HG02588 (cell line): ENCODE results near the gene CERS3.
"Not testable (repeated sequence)": the region's sequence is repeated elsewhere in the genome, so short reads cannot be mapped to it uniquely, and the experiment has no call there.

Experiments
- ATAC-seq: cut with Tn5 transposase; IDR thresholded peaks from one replicate; pipeline ENCODE4 v1.9.1; 2021; ENCODE audit warnings: mild to moderate bottlenecking, moderate library complexity; ENCODE audit not compliant: unreplicated experiment

Gene CERS3

GRCh38 chr15:100468285-100468684 is 60.5 kb downstream of the CERS3 start:
- ATAC-seq, result no peak

DNA sequence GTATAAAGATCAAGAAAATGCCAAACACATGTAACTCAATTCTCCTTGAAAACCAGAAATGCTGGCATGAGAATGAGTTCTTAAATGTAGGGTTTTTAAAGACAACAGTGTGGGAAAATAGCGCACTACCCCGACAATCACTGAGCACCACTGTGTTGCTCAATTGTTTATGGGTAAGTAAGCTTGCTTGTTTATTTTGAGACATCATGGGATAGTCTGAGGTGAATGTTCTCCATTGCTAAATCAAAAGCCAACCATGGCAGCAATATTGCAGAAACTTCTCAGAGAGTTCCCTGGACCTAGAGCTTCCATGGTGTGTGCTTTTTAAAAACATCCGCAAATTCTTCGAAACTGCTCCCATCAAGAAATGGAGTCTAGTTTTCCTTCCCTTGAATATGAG is 62.7 kb downstream of the CERS3 start:
- ATAC-seq, result no peak

DNA sequence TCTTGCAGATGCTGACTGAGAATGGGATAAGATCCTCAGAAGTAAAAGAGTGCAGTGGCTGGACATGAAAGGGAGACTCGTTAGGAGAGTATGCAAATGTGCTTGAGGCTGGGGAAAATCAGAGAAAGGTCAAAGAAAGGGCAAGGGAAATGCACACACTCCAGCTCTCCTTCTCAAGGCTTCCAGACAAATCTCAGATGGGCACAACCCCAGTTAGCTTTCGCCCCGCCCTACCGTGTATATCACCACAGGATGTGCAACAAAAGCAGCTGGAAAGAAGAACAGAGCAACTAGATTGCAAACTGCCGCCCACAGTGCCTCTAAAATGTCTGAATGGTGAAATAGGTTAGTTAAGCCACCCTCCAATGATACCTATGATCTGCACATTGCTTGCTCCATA is 63.9 kb downstream of the CERS3 start:
- no peak for ATAC-seq

DNA sequence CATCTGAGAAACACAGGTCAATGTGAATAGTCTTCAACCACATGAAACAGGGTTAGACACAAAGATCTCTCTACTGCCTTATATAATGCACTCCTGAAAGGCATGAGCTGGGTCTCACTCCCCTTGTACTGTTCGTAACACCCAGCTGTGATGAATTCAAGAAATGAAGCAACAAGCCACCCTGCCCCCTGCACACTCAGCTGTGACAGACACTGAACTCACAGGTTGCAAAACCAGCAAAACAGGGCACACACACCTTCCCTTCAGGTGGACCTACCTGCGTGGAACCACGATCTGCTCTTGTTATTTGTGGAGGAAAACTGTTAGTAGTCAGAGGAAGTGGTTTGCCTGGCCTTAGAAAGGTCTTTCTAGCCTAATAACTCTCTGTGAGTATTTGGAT is 64.5 kb downstream of the CERS3 start:
- no peak for ATAC-seq

- no peak for ATAC-seq
Observed at GRCh38 chr15:100463515-100463914, 65.2 kb downstream of the CERS3 start.

DNA sequence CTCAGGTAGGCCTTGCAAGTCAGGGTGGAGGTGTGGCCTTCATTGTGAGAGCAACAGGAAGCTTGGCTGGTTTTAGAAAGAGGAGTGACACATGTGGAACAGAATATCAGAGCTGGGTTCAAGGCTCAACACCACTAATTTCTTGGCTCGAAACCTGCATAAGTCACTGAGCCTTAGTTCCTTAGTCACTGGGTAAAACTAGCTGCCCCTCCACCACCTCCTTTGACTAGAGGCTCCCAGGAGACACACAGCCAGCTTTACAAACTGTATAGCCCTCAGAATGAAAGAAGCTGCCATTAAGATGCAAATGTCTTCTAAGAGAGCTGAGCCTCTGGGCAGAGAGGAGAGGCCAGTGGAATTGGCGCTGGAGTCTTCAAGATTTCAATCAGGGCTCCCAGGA is 67.7 kb downstream of the CERS3 start:
- ATAC-seq, result no peak

DNA sequence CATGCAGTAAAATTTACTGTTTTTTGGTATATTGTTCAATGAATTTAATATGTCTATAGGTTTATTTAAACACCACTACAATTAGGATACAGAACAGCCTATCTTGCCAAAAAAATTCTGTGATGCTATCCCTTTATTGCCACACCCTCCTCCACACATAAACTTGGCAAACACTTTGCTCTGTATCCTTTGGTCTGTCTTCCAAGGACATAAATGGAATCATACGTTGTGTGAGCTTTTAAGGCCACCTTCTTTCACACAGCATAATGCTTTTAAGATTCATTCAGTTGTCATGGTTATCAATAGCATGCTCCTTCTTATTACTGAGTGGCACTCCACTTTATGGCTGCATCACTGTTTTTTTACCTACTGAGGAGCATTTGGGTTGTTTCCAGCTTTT is 71.5 kb downstream of the CERS3 start:
- no peak for ATAC-seq

GRCh38 chr15:100454148-100454547 is 74.6 kb downstream of the CERS3 start:
- no peak for ATAC-seq

DNA sequence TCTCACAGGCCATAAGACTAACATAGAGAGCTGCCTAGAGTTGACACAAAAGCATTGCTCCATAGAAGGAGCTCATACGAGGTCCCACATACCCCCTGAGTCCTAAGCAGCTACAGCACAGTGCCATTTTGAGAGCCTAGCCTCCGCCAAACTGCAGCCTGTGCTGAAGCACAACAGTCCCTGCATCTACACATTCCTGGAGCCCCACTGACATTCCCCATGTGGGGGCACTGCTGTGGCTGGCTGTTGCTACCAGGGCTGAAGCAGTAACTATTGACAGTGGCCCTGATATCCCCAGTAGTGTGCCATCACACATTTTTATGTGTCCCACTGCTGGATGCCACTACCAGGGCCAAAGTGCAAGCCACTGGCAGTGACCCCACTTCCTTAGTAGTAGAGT is 80.3 kb downstream of the CERS3 start:
- ATAC-seq, result no peak

GRCh38 chr15:100441063-100441462 is 87.7 kb downstream of the CERS3 start:
- not testable (repeated sequence) for ATAC-seq

DNA sequence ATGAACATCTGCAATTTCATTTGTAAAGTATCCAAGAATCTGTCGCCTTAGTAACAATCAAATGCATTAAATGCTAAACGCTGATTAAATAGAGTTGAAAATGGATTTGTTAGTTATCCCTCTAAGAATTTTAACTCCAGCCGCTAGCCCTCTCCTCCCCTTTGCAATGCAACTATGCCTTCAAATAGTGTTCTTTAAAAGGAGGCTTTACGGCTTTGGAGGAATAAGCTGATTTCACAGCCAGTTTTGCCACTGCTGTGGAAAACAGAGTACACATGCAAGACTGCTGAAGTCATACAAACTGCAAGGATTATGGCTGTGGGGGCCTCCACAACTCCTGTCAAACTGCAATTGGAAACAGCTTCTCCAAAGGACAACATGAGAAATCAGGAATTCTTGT is 89.2 kb downstream of the CERS3 start:
- no peak for ATAC-seq

DNA sequence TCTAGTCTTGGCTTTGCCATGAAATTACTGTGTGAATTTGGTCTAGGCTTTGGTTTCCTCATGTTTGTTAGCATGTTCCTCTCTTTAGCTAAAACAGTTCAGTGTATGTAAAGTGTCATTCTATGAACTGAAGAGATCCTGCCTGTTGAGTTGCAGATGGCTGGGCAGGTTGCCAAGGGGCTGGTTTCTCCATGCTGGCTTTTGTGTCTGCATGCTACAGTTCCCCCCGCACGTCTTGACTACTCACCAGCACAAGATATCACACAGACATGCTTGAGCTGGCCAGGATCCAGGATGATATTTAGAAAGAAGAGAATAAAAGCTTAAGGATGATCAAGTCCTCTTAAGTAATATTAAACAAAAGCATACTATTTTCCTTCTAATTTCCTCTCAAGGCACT is 90.2 kb downstream of the CERS3 start:
- ATAC-seq, result no peak

GRCh38 chr15:100437261-100437660 is 91.5 kb downstream of the CERS3 start:
- no peak for ATAC-seq

DNA sequence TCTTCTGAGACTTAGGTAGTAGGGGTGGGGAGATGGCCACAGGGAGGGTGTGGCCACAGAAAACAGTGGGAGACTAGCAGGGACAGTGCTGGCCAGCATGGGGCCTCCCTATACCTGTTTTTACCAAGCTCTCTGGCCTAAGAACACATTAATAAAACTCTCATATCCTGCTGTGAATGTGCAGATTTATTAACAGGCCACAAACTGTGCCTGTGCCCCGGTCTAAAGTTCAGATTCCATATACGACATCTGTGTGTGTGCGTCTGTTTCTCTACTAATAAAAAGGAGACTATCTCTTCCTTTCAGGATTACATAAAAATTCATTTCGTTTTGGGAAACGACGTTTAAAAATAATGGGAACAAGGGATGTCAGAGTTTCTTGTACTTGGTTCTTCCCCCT is 94.2 kb downstream of the CERS3 start:
- no peak for ATAC-seq

- no peak for ATAC-seq
Observed at GRCh38 chr15:100434038-100434437, 94.7 kb downstream of the CERS3 start.

DNA sequence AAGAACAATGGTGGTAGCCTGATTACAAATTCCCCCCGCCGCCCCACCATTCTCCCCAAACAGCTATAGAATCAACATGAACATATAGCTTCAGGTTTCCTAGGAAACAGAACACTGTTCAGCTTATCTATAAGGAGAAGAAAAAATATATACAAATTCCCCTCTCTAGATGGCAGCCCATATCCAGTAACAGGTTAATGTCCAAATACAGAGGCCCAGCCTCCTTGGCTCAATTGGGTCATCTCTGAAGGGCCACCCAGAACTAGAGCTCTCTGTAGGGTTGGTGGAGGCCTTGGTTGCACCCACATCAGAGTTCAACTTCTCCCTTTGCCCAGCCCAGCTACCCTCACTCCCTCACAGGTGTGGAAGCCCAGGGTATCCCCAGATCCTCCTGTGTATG is 95.4 kb downstream of the CERS3 start:
- ATAC-seq, result no peak

GRCh38 chr15:100430411-100430810 is 98.3 kb downstream of the CERS3 start:
- no peak for ATAC-seq

GRCh38 chr15:100429116-100429728 is 99.5 kb downstream of the CERS3 start:
- ATAC-seq, result no peak

- ATAC-seq, result no peak
Observed at GRCh38 chr15:100426937-100427336, 101.8 kb downstream of the CERS3 start.

DNA sequence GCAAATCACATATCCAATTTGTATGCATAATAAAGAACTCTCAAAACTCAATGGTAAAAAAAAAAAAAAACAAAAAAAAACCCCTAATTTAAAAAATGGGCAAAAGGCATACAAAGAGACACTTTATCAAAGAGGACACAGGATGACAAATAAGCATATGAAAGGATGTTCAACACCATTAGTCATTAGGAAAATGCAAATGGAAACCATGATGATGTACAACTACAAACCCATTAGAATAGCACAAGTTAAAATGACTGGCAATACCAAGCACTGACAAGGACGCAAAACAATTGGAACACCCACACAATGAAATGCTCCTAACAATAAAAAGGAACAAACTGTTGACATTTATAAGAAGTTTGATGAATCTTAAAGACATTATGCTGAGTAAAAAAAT is 123.6 kb downstream of the CERS3 start:
- ATAC-seq, result no peak

DNA sequence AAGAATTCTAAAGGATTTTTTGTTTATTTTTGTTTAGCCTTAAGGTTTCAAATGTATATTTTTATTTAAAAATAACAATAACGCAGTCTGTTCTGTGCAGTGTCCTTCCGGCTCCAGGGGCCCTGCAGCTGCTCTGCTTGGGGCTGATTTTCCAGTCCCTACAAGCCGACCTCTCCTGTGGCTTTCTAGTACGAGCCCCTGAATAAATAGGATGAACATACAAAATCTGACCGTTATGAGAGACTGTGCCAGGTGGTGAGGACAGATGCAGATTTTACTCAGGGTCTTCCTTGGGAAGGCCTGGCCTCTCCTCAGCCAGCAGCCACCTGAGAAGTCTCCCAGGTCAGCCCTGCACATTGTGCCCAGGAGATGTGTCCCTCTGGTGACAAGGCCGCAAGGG is 127.8 kb downstream of the CERS3 start:
- ATAC-seq, result no peak

DNA sequence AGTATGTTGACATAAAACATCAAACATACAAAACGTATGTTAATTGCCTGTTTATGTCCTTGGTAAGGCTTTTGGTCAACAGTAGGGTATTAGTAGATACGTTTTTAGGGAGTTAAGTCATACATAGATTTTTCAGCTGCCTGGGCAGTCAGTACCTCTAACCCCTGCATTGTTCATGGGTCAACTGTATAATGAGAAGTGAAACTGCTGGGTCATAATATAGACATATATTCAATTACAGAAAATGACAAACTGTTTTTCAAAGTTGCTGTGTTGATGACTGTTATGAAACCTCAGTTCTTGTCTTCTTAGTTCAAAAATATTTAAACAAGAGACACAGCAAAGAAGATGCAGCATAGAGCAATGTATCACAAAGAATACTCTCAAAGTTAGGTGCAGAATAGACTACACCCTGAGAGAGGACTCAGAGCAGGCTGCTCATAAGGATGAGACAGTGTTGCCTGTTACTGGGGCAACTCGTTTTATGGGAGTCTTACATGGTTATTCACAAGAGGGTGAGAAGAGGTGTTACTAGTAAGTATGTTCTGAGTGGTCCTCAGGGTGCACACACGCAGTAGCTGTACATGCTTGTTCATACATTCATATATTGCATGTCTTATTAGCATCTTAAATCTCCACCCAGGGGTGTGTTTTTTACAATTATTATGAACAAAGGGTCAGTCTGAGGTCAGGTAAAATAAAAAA is 133.9 kb downstream of the CERS3 start:
- no peak for ATAC-seq

GRCh38 chr15:100393008-100393407 is 135.7 kb downstream of the CERS3 start:
- ATAC-seq, result no peak
